Thoracic aorta (tissue), 2 donors: ENCODE results near the gene ZBTB25. TPM values are rescaled to one million over a fixed set of nuclear protein-coding genes. Genes with fewer than 3 reads are reported as not detected.
A peak's percentile ranks its signal among the peaks of the same experiment; 100 is the strongest.

Source experiments
- ATAC-seq: fragments of 150-250 bp; one replicate; pipeline ENCODE4 v1.8.0; 2017; ENCODE audit warnings: low read depth; ENCODE audit not compliant: insufficient number of reproducible peaks, low FRiP score
- DNase-seq: peaks from one replicate; pipeline ENCODE4 v3.0.0-alpha.2; 2020; ENCODE audit warnings: low spot score
- H3K27ac ChIP-seq, 2 donors: fragments of 200-600 bp; sonication (generic); 1 replicate in 1 of 2; 2 replicates in 1 of 2; pipeline ENCODE4 v1.5.1; 2016; ENCODE audit warnings: mild to moderate bottlenecking in 2 of 2, moderate library complexity in 2 of 2
- H3K27me3 ChIP-seq: fragments of 200-600 bp; sonication (generic); replicated peaks from 2 replicates; pipeline ENCODE4 v1.6.0; 2016; ENCODE audit warnings: mild to moderate bottlenecking; ENCODE audit not compliant: insufficient read depth
- H3K36me3 ChIP-seq: fragments of 200-600 bp; sonication (generic); one replicate; pipeline ENCODE4 v1.5.1; 2016
- H3K4me1 ChIP-seq, 2 donors: fragments of 200-600 bp; sonication (generic); 1 replicate in 1 of 2; 2 replicates in 1 of 2; pipeline versions ENCODE4 v1.5.1 to v1.6.0; 2016; ENCODE audit warnings: low read depth in 2 of 2, mild to moderate bottlenecking in 1 of 2; ENCODE audit not compliant: control insufficient read depth in 1 of 2
- H3K4me3 ChIP-seq: fragments of 200-600 bp; sonication (generic); 2 replicates; pipeline ENCODE4 v1.5.1; 2016; ENCODE audit warnings: mild to moderate bottlenecking
- H3K9me3 ChIP-seq: fragments of 200-600 bp; sonication (generic); 2 replicates; pipeline ENCODE4 v1.5.1; 2016
- CTCF ChIP-seq: fragments of 200-600 bp; sonication (generic); IDR thresholded peaks from one replicate; pipeline ENCODE4 v1.5.1; 2019; ENCODE audit warnings: antibody characterized with exemption
- total RNA-seq, 2 donors: library from RNA; depleted of rRNA; stranded (reverse); fragments of >200 nt; gene quantifications; one replicate each; pipeline versions ENCODE4 v1.1.0 to v1.2.3, GENCODE V29; 2016

Gene ZBTB25
- total RNA-seq, 2 donors from 2014 or later, result 13.5 to 16.9 TPM

GRCh38 chr14:64476438-64476837 is 27.2 kb downstream of the ZBTB25 start:
- no peak overlapping the region for H3K27ac ChIP-seq

GRCh38 chr14:64475585-64476273 is 27.9 kb downstream of the ZBTB25 start:
- no peak for DNase-seq
- Histone ChIP-seq H3K4me3 (no peak overlapping the region), H3K9me3 (no peaks in the 10 kb centered on the region), H3K36me3 (no peaks in the 10 kb centered on the region), H3K27ac (no peak overlapping the region), H3K27me3 (no peaks in the 10 kb centered on the region), H3K4me1 (no peaks in the 10 kb centered on the region)
- ATAC-seq, result no peak
- no peak for TF ChIP-seq CTCF

More at GRCh38 chr14:64476438-64476837, 27.2 kb downstream of the ZBTB25 start:
- H3K36me3 ChIP-seq, result no peaks in the 10 kb centered on the region
- H3K4me3 ChIP-seq, result no peak overlapping the region
- no peak for TF ChIP-seq CTCF
- ATAC-seq (no peak), DNase-seq (no peak)
- H3K27me3 ChIP-seq, result no peaks in the 10 kb centered on the region
- no peaks in the 10 kb centered on the region for H3K4me1 ChIP-seq
- no peaks in the 10 kb centered on the region for H3K9me3 ChIP-seq

DNA sequence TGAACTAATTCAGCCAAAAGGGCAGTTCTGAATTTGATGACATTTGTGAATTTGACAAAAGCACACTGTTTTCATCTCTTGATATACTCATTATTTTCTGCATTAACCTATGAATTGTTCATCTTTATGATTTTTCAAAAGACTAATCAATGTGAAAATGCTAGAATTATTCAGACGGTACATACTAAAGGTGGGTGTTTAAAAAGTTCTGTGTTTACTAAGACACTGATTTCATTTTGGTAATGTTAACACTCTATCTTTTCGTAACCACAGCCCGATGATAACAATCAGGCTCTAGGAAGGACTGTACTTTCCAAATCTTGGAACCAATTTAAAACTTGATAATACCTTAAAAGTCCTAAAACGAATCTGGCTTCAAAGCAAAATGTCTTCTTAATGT is 28.9 kb downstream of the ZBTB25 start:
- Histone ChIP-seq H3K4me1 (no peaks in the 10 kb centered on the region), H3K36me3 (no peaks in the 10 kb centered on the region), H3K4me3 (no peak overlapping the region), H3K9me3 (no peaks in the 10 kb centered on the region), H3K27ac (no peak overlapping the region), H3K27me3 (no peaks in the 10 kb centered on the region)
- no peak for DNase-seq
- TF ChIP-seq CTCF, result no peak
- no peak for ATAC-seq

- H3K27ac ChIP-seq, result no peak overlapping the region
- no peaks in the 10 kb centered on the region for H3K36me3 ChIP-seq
- H3K4me1 ChIP-seq, result no peaks in the 10 kb centered on the region
- H3K4me3 ChIP-seq, result no peak overlapping the region
- no peak for DNase-seq
- no peak for TF ChIP-seq CTCF
- no peaks in the 10 kb centered on the region for H3K9me3 ChIP-seq
- no peaks in the 10 kb centered on the region for H3K27me3 ChIP-seq
- ATAC-seq, result no peak
Measured at GRCh38 chr14:64474041-64474440, 29.6 kb downstream of the ZBTB25 start.

DNA sequence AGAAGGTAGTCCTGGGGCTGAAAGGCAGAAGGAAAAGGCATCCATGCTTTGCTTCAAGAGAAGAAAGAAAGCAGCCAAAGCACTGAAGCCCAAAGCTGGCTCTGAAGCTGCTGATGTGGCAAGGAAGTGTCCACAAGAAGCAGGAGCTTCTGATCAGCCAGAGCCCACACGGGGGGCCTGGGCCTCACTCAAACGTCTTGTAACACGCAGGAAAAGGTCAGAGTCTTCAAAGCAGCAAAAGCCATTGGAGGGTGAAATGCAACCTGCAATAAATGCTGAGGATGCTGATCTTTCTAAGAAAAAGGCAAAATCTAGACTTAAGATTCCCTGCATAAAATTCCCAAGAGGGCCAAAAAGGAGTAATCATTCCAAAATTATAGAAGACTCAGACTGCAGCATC is 35.2 kb downstream of the ZBTB25 start:
- Histone ChIP-seq H3K27ac (peak overlapping the region in 1 of 2 donors; percentile 2), H3K9me3 (no peaks in the 10 kb centered on the region), H3K4me1 (peaks cover 3 to 5% of the 10 kb centered on the region in 2 donors), H3K36me3 (no peaks in the 10 kb centered on the region), H3K27me3 (no peaks in the 10 kb centered on the region), H3K4me3 (no peak overlapping the region)
- DNase-seq, result no peak
- ATAC-seq, result no peak
- TF ChIP-seq CTCF, result no peak
